ENCODE results near the gene CDT1.

DNA sequence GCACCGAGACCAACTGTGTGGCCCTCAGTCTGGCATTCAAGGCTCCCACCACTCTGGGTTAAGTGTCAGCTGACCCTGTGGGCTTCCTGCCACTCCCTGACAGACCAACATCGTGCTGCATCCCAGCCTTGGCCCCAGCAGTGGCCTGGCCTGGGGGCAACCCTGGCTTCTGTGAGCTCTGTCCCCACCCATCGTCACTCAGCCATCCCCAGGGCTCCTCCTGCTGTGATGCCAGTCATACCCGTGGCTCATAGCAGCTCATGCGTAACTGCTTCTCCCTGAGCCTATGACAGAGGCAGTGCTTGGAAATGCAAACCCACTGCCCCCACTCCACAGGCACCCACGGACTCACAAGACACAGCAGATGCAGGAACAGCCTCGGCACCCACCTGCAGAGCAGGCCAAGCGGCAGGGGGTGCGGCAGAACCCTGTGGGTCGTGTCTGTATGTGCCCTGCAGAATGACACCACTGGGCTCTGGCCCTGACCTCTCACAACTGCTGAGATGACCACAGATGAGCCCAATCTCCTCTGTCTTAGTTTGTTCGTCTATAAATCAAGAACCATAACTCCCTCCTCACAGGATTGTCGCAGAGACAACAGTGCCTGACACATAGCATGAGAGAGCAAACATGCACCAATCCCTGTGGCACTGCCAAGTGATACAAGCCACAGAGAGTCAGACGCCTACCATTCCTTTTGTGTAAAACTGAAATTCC, 45.2 kb upstream of the CDT1 start:
- TF ChIP-seq, protein P1, sequence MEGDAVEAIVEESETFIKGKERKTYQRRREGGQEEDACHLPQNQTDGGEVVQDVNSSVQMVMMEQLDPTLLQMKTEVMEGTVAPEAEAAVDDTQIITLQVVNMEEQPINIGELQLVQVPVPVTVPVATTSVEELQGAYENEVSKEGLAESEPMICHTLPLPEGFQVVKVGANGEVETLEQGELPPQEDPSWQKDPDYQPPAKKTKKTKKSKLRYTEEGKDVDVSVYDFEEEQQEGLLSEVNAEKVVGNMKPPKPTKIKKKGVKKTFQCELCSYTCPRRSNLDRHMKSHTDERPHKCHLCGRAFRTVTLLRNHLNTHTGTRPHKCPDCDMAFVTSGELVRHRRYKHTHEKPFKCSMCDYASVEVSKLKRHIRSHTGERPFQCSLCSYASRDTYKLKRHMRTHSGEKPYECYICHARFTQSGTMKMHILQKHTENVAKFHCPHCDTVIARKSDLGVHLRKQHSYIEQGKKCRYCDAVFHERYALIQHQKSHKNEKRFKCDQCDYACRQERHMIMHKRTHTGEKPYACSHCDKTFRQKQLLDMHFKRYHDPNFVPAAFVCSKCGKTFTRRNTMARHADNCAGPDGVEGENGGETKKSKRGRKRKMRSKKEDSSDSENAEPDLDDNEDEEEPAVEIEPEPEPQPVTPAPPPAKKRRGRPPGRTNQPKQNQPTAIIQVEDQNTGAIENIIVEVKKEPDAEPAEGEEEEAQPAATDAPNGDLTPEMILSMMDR (IDR thresholded peaks at IDR 0.05), result no peak
- no peak for TF ChIP-seq POLR2A (IDR thresholded peaks at IDR 0.05)

Measured in Peyer's patch (tissue), 4 donors.